Activated gamma-delta T cell treated with anti-CD3 and anti-CD28 coated beads, Interleukin-2, amount 50 U/mL, for 16 hours (primary cell): ENCODE results near the gene EHBP1.

Source experiments
- DNase-seq: peaks from one replicate; pipeline ENCODE4 v3.0.0-alpha.2; 2020; ENCODE audit warnings: low read depth

EHBP1 gene

DNA sequence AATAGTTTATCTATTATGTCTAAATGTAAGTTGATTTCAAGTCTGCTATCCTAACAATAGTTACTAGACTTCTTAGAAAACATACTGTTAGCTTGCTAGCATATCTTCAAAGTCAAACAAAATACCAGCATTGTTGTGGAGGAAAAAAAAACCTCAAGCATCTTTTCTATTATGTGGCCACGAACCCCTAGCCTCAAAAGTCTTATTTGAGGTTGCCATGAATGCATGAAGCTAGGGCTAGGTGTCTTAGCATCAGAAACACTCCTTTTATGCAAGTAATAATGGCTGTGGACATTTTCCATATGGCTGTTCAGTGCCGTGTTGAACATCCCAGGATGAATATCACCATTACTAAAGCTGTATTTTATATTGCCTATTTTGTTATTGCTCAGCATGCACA is 258.5 kb downstream of the EHBP1 start:
- DNase-seq: no peak

DNA sequence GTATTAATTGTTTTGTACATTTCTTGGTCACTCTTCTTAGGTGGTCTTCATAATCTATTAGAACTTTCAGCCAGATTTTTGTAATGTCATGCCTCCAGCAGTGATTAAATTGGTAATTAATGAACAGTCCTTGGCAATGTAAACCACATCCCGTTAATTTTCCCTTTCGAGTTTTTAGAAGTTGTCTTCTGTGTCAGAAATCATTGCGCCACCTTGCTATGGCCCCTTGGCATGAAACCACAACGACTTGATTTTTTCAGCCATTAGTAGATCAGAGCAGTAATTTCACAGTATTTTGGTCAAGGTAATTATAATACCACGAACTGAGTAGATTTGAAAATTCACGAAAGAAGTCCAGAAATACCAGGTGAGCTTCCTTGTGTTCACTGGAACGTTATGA is 259.2 kb downstream of the EHBP1 start:
- DNase-seq: no peak

DNA sequence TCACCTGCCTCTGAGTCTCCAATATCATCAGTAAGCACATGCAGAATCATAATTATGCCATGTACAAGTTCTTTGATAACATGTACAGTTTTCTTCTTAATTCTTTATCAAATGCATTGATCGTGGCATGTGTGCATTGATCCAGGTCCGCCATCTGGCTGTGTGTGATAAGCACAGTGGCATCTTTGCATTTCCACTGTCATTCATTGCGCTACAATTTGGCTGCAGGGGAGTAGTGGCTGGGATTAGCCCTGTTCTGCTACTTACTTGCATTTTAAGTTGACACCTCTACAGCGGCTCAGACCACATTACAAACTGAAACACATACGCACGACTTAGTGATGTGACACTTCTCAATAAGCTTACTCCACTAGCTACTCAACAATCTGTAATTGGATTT is 261.5 kb downstream of the EHBP1 start:
- no peak for DNase-seq

DNA sequence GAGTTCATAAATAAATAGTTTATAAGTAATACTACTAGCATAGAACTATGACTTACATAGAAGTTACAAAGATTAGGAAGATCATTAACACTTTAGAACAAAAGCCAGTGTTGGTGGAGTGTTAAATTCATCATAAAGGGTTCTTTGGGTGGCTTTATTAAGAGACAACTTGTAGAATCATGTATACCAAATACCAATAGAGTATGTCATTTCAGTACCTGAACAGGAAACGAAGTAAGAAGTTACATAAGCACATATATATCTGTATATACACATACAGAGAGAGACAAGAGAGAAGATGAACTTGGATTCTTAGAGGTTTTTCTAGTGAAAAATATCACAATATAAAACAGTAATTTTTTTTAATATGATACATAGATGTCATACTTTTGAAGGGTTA is 262.7 kb downstream of the EHBP1 start:
- no peak for DNase-seq

DNA sequence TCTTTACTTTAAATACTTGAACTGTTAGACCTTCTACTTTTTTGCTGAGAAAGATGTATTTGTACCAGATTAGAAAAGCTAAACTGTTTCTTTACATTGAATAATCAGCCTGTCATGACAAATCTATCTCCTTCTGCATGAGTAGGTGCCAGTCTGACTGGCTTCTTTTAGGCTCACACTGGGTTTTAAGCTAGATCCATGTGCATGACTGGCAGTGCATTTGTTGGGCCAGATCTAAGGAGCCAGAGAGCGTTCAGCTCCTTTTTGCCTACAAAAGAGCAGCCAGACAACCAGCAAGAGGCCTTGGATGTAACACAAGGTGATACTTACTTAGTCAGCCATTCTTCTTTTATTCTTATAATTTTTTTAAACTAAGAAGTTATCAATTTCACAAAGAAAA is 263.2 kb downstream of the EHBP1 start:
- DNase-seq: no peak

DNA sequence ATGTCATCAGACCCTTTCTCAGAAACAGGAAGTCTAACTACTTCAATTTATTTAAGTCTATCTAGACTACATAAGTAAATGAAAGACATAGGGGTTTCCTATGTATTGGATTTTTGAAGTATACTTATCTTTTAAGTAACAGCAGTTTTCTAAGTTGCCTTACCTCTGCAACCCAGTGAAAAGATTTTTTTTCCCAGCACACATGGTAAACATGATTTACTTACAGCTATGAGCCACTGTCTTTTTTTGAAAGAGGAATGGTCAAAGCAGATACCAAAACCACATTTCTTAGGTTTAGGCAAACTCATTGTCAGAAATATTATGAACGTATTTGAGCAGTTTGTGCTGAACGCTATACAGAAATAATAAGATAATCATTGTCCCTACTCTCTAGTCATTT is 266.4 kb downstream of the EHBP1 start:
- no peak for DNase-seq

DNA sequence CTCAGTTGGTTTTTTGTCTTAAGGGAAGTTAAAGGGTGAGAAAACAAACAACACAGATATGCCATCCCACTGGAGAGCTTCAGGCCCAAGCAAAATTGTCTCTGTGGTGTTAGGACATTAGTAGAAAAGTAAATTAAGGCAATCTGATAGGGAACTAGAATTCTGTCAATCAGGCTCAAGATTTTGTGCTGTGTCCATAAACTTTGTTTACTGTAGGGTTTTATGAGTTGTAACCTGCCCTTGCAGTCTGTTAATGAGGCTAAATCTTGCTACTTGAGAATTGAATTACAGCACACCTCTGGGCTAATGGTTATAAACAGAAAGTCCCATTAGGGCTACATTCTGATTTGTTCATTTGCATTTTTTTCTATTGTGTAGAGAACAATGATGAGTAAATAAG is 267.1 kb downstream of the EHBP1 start:
- DNase-seq: no peak

DNA sequence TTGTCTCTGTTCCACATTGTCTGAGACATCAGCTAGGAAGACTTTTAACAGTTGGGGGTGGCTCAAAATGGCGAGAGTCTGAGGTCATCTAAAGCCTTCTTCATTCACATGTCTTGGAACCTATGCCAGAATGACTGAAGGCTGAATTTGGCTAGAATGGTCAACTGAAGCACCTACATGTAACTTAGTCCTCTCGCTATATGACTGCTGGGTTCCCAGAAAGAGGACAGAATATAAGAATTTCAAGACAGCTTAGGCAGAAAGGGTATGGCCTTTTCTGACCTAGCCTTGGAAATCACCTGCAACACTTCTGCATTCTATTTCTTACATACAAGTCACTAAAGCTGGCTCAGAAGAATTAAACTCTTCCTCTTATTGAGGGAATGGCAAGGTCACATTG is 269.5 kb downstream of the EHBP1 start:
- DNase-seq: no peak

DNA sequence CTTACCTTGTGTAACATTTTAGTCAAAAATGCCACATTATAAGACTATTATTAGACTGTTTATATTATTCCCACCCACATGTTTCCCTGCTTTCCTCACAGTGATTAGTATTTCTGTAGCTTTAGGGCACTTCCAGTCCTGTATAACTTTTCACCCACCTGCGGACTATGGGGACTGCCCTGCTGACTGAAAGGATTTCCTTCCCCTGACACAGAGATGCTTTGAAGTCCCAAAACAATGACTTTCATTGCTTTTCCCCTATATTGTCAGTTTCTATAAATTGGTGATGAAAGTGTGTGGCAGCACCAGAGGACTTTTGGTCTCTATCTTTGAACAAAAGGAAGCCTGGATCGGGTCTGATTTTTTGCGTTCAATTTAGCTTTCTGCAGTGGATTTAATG is 286.1 kb downstream of the EHBP1 start:
- no peak for DNase-seq

DNA sequence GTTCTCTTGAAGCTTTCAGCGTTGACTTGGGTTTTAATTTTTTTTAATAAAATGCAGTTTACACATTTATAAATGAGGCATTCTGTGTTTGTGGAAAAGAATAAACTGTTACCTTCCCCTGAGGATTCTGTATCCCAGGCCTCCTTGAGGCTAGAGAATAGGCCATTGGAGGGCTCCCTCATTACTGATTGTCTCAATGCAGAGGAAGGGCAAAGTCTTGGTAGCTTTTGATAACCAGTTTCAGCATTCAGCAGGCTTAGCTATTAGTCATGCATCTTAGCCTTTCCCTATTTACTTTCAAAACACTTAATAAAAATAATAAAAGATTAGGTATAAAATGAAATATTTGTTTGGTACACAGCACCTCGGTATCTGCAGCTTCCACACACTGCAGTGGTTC is 287.0 kb downstream of the EHBP1 start:
- DNase-seq: no peak

DNA sequence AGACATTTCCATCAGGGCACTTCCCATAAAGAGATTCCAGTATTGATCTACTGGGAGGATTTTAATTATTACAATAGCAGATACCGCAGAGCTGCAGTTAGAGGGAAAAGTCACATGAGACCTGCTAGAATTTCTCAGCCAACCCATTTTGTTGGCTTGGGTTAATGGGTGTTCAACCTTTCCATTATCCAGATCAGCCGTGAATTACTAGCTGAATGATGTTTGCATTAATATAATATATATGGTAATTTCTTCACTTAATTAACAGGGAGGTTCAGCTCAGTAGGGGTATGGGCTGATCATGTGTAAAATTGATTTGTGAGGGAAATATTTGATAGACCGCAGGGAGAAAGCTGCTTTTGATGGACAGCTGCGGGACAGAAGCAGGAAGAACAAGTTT is 288.7 kb downstream of the EHBP1 start:
- no peak for DNase-seq

DNA sequence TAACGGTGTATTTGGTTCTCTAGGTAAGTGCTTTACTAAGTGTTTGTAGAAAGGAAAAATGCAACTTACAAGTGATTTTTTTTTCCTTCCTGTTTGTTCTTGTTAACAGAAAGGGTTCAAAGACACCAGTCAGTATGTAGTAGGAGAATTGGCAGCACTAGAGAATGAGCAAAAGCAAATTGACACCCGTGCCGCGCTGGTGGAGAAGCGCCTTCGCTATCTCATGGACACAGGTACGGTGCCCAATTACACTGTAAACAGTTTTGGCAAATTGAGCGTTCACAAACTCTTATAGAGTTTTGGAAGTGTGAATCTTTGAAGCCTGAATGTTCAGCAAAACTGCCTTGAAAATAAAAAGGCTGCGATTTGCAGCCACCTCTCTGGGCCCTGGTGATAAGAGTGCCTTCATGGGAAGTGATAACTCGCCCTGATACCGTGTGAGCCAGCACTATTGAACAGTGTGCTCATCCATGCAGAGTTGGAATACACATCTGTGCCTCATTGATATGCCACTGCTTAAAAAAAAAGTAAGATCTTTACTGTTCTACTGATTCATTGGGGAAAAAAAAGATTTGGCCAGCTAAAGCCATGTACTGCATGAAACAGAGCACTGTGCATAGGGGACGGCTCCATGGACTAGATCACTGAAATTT is 291.1 kb downstream of the EHBP1 start:
- no peak for DNase-seq

DNA sequence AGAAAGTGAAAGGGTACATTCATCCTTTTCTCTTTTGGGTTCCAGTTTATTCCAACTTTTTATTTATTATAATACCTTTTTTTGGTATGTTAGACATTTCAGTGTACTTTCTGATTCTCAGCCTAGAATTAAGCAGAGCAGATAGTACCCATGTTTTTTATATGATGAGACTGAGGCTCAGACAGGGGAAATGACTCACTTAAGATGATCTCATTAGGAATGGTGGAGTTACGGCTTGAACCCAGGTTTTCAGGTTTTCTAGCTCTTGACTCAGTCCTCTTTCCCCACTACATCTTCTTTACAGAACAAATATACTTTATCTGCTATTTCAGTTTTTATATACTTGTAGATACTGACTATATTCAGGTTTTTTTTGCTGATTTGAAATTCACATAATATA is 293.4 kb downstream of the EHBP1 start:
- no peak for DNase-seq

DNA sequence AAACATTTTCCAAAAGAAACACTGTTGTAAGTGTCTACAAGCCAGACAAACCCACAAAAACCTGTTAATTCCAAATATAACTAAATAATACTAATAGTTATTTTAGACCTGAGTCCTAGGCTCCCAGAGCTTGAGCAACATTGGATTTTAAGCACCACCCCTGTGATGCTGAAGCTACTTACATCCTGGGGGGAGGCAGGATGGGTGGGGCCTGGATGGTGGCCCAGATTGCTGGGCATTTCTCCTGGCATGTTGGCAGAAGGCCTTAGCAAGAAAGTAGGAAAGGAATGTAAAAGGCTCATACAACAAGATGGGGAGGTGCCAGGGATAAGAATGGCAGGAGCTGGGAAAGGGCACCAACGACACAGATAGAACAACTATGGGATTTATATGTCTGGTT is 294.4 kb downstream of the EHBP1 start:
- DNase-seq: no peak

DNA sequence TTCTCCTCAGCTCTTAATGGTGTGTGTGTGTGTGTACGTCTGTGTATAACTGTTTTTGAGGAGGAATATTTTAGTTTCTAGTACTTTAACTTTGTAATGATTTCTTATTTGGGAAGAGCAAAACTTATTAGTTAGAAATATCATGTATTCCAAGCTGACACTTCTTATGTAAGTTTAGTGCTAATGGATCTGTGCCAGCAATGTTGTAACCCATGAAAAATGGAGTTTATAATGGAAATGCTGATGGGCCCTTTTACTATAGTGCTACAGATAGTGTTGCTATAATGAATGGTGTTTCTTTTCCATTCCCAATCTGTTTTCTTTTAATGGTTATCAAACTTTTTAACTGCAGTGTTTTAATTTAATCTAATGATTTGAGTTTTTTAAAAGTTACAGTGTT is 295.3 kb downstream of the EHBP1 start:
- DNase-seq: no peak

DNA sequence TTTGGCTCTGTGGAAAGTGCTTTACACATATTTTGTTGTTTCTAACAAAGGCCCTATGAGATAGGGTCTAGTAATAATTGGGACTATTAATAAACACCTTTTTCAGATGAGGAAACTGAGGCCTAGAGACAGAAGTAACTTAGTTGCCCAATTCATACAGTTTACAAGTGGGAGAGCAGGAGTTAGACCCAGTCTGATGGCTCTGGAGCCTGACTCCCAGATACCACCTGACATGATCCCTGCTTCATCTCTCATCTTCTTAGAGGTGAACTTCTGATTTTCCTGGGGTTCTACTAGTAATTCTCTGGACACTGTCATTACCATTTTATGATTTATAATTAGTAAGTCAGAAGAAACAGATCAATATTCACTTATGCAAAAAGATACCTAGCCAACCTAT is 296.1 kb downstream of the EHBP1 start:
- no peak for DNase-seq

DNA sequence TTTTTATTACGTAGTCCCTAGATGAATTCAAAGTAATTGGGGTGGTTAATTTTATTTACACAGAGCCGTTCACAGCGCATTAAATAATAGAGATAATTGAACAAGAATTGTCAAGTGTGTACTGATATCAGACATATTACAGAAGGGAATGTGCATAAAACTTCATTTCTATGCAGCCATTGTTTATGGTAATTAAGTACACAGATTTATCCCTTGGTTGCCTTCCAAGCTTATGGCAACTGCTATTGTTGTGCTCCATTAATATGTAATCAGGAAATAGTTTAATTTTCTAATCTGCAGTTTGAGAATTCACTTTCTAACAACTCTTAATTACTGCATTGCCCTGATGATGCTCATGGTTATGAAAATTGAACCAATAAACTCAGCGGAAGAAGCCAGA is 297.8 kb downstream of the EHBP1 start:
- DNase-seq: no peak

DNA sequence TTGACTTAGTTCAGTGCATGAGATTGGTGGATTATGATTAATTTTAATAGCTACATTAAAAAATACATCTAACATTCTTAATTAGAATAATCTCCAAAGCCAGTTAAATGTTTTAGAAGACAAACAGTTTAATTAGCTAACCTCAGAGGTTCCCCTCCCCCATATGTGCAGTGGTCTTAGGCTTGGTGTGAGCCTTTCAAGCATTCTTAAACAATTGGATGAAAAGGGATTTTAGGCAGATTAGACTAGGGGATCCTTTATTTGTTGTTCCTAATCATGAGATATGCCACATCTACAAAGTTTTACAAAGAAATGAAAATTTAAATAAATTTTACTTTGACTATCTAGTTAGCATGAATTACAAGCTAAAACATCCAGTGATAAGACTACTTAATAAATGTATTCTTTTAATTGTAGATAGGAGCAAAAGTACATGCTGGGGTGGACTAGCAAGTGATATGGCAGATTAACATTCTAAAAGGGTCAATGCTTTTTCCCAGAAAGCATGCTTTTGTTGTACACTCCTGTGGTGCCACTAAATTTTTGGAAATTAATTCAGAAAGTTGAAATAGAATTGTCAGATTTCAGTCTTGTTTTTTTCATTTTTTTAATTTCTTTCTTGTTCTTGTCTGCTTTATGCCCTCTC is 302.4 kb downstream of the EHBP1 start:
- no peak for DNase-seq

DNA sequence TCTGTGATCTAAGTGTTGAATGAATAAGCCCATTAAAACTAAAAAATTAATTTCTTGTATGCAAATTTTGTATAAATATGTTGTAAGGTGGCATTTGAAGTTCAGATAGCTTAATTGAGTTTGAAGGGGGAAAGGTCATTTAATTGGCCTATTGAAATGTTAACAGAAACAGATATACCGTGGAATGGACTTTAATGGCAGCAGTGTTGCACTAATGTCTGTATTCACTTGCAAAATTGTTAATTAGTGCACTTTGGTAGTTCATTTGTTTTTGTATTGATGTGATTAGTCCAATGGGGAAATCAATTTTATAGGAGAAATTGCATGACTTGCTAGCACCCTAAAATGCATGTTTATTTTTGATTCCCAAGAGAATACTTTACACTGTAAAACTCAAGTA is 303.3 kb downstream of the EHBP1 start:
- DNase-seq: no peak

DNA sequence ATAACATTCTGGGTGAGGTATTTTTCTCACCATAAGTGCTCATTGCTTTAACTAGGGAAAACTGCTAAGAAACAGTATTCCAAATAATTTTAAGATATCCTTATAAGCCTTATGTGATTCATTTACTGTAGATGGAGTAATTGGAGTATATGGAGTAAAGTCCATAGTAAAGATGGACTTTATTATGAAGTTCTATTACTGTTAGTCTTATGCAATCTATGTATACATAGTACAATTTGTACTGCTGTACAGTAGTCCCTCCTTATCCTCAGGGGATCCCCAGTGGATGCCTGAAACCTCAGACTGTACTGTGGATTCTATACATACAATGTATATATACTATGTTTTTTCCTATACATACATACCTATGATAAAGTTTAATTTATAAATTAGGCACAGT is 304.0 kb downstream of the EHBP1 start:
- DNase-seq: no peak

DNA sequence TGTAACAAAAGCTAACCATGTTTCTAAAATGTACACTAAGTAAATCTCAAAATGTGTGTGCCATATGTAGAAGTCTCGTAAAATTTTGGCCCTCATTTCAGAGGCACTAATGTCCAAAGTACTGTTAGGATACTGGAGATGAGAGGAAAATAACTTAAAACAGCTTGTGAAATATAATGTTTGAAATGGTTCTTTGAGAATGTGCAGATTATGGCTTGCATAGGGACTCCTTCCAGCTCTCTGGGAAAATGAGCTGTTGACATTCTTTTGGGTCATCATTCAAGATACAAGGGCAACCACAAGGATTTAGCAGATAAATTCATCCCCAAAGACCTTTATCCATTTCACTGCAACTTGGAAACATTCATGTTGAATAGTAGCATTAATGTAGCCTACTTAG is 307.0 kb downstream of the EHBP1 start:
- DNase-seq: no peak

DNA sequence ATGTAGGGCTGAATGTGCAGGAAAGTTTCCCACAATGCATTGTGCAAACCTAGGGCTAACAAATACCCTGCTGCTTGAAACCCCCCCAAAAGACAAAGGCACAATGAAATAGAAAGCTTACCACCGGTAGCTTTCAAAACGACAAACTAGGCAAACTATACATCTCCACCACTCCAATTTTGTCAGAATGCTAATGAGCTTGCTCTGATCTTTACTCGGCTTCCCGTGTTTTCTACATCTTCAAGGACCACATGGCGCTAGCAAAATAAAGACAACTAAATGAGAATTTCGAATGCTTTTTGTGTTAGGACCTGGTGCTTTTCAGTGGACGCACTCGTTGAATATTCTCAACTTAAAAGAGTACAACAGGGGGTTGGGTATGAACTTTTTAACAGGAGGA is 307.9 kb downstream of the EHBP1 start:
- DNase-seq: no peak

DNA sequence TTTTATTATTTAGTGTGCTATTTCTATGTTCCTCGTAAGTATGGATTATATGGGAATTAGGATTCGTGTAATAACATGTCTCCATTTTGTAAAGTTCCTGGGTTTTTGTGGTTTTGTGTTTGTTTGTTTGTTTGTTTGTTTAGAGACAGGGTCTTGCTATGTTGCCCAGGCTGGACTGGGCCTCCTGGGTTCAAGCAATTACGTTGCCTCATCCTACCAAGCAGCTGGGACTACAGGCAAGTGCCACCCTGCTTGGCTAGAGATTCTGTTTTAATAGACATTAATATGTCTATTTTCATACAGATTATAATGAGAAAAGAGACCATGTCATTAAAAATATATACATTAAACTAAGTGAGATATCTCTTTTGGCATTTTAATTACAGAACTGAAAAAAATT is 309.9 kb downstream of the EHBP1 start:
- no peak for DNase-seq

DNA sequence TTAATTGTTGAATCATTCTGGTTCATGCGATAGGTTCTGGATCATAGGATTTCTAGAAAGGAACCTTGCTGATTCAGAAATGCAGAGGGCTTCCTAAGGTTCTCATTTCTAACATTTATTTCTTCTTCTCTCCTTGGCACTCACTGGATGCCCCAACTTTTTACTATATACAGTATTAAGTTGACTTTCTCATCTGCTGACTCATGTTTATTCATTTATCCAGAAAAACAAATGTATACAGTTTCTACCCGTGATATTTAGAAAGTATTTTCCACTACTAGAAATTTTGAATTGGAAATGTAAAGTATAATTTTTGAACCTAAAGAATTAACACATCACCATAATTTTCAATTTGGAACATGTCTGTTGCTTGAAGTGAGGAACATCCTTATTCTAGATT is 312.9 kb downstream of the EHBP1 start:
- no peak for DNase-seq
